PC-3 (cell line): ENCODE results near the gene TMEM45A. TPM values are rescaled to one million over a fixed set of nuclear protein-coding genes. Genes with fewer than 3 reads are reported as not detected.
A peak's percentile ranks its signal among the peaks of the same experiment; 100 is the strongest.

Source experiments
- ATAC-seq: fragments of 200-7000 bp; cut with Tn5 transposase; 2 replicates; pipeline ENCODE4 v1.9.1; 2020; ENCODE audit warnings: mild to moderate bottlenecking, moderate library complexity
- BruUV-seq: library from RNA; stranded (reverse); fragments of 400-500 nt; replicated peaks from 2 replicates; lab custom pipeline; 2021; lab: Mats Ljungman, UMichigan
- CTCF ChIA-PET: fragments of 300-600 bp; sonication (Branson Sonifier 250); formaldehyde crosslinking; loops from one replicate; lab custom pipeline; 2022; ENCODE audit warnings: antibody characterized with exemption; lab: Charles Lee
- POLR2A ChIA-PET: fragments of 300-600 bp; sonication (Branson Sonifier 250); formaldehyde crosslinking; loops from one replicate; lab custom pipeline; 2022; ENCODE audit warnings: antibody characterized with exemption; ENCODE audit not compliant: unreplicated experiment; lab: Charles Lee
- DNase-seq: peaks from one replicate; pipeline ENCODE4 v3.0.0-alpha.2; 2015
- H2AFZ ChIP-seq: fragments of 300-600 bp; sonication (generic); 2 replicates; pipeline ENCODE4 v1.6.0; 2016; ENCODE audit warnings: antibody characterized with exemption, low read length
- H3F3A ChIP-seq: fragments of 300-600 bp; sonication (generic); one replicate; pipeline ENCODE4 v1.6.0; 2017; ENCODE audit warnings: antibody characterized with exemption, low read length, control low read depth, mild to moderate bottlenecking; ENCODE audit not compliant: unreplicated experiment
- H3K27ac ChIP-seq: fragments of 300-600 bp; sonication (generic); 2 replicates; pipeline ENCODE4 v1.5.1; 2016; ENCODE audit warnings: mild to moderate bottlenecking, low read length
- H3K27me3 ChIP-seq: fragments of 300-600 bp; sonication (generic); 2 replicates; pipeline ENCODE4 v1.6.1; 2016; ENCODE audit warnings: low read length, mixed read lengths
- H3K36me3 ChIP-seq: fragments of 300-600 bp; sonication (generic); 2 replicates; pipeline ENCODE4 v1.6.1; 2016; ENCODE audit warnings: low read depth, mixed run types, low read length, mixed read lengths
- H3K4me1 ChIP-seq: fragments of 300-600 bp; sonication (generic); 2 replicates; pipeline ENCODE4 v1.5.1; 2016; ENCODE audit warnings: low read length; ENCODE audit not compliant: insufficient read depth
- H3K4me2 ChIP-seq: fragments of 300-600 bp; sonication (generic); 2 replicates; pipeline ENCODE4 v1.6.0; 2016; ENCODE audit warnings: low read length
- H3K4me3 ChIP-seq: fragments of 300-600 bp; sonication (generic); 2 replicates; pipeline ENCODE4 v1.5.1; 2016; ENCODE audit warnings: mild to moderate bottlenecking, low read length, mixed read lengths
- H3K79me2 ChIP-seq: fragments of 300-600 bp; sonication (generic); 2 replicates; pipeline ENCODE4 v1.6.1; 2017; ENCODE audit warnings: low read length, mixed read lengths
- H3K9ac ChIP-seq: fragments of 300-600 bp; sonication (generic); 2 replicates; pipeline ENCODE4 v1.6.0; 2016; ENCODE audit warnings: mild to moderate bottlenecking, low read length
- H3K9me2 ChIP-seq: fragments of 300-600 bp; sonication (generic); replicated peaks from 2 replicates; pipeline ENCODE4 v1.6.1; 2016; ENCODE audit warnings: mixed run types, low read length, mixed read lengths
- H3K9me3 ChIP-seq: fragments of 300-600 bp; sonication (generic); 2 replicates; pipeline ENCODE4 v1.6.1; 2016; ENCODE audit warnings: low read length, mixed read lengths
- H4K20me1 ChIP-seq: fragments of 300-600 bp; sonication (generic); 2 replicates; pipeline ENCODE4 v1.6.1; 2016; ENCODE audit warnings: low read length, mixed read lengths
- EZH2 ChIP-seq: fragments of 300-600 bp; sonication (generic); IDR thresholded peaks from one replicate; pipeline ENCODE4 v1.6.1; 2017; ENCODE audit warnings: antibody characterized with exemption, mild to moderate bottlenecking, low read length; ENCODE audit not compliant: unreplicated experiment
- EZH2phosphoT487 ChIP-seq: fragments of 300-600 bp; sonication (generic); IDR thresholded peaks from 2 replicates; pipeline ENCODE4 v1.6.1; 2018; ENCODE audit warnings: mild to moderate bottlenecking, antibody characterized with exemption, low read length, borderline replicate concordance
- intact Hi-C: fragments of 100-400 bp; cut with micrococcal nuclease; formaldehyde crosslinking; loops from 2 replicates; pipeline ENCODE4 v1.9.0; 2023
- total RNA-seq: library from RNA; depleted of rRNA; stranded (reverse); fragments of >200 nt; gene quantifications from 2 replicates; pipeline ENCODE4 v1.2.3, GENCODE V29; 2014
- TF ChIP-seq, protein P1 (sequence below): fragments of 300-600 bp; sonication (generic); conservative IDR thresholded peaks from 2 replicates; pipeline ENCODE4 v1.5.1; 2017; ENCODE audit warnings: antibody characterized with exemption, low read depth, mild to moderate bottlenecking, low read length

TMEM45A gene
- total RNA-seq, 1 experiment from 2014 or later, result 7.6 TPM

DNA sequence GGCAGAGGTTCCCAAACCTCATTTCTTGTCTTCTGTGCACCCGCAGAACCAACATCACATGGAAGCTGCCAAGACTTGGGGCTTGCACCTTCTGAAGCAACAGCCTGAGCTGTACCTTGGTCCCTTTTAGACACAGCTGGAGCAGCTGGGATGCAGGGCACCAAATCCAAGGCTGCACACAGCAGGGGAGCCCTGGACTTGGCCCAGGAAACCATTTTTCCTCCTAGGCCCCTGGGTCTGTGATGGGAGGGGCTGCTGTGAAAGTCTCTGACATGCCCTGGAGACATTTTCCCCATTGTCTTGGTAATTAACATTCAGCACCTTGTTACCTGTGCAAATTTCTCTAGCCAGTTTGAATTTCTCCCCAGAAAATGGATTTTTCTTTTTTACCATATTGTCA, 33.6 kb upstream of the TMEM45A start:
- intact Hi-C loops, result no loop called here
- H3K4me1 ChIP-seq, result peaks cover 8% of the 10 kb centered on the region
- DNase-seq, result no peak
- no peak overlapping the region for H3K4me2 ChIP-seq
- H3K79me2 ChIP-seq, result no peaks in the 10 kb centered on the region
- ATAC-seq, result no peak
- TF ChIP-seq, protein P1, sequence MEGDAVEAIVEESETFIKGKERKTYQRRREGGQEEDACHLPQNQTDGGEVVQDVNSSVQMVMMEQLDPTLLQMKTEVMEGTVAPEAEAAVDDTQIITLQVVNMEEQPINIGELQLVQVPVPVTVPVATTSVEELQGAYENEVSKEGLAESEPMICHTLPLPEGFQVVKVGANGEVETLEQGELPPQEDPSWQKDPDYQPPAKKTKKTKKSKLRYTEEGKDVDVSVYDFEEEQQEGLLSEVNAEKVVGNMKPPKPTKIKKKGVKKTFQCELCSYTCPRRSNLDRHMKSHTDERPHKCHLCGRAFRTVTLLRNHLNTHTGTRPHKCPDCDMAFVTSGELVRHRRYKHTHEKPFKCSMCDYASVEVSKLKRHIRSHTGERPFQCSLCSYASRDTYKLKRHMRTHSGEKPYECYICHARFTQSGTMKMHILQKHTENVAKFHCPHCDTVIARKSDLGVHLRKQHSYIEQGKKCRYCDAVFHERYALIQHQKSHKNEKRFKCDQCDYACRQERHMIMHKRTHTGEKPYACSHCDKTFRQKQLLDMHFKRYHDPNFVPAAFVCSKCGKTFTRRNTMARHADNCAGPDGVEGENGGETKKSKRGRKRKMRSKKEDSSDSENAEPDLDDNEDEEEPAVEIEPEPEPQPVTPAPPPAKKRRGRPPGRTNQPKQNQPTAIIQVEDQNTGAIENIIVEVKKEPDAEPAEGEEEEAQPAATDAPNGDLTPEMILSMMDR, result no peak
- TF ChIP-seq EZH2 (no peak), EZH2phosphoT487 (no peak)
- no peaks in the 10 kb centered on the region for H3K36me3 ChIP-seq
- BruUV-seq, result no TSS peak
- no peak overlapping the region for H3K27ac ChIP-seq
- no peak overlapping the region for H3K9ac ChIP-seq
- H3K9me2 ChIP-seq, result no peaks in the 10 kb centered on the region
- ChIA-PET CTCF (no interaction called here), POLR2A (no interaction called here)
- H4K20me1 ChIP-seq, result no peaks in the 10 kb centered on the region
- no peak overlapping the region for H3K4me3 ChIP-seq
- H3F3A ChIP-seq, result no peaks in the 10 kb centered on the region
- H3K27me3 ChIP-seq, result no peaks in the 10 kb centered on the region
- H2AFZ ChIP-seq, result no peak overlapping the region
- no peaks in the 10 kb centered on the region for H3K9me3 ChIP-seq

DNA sequence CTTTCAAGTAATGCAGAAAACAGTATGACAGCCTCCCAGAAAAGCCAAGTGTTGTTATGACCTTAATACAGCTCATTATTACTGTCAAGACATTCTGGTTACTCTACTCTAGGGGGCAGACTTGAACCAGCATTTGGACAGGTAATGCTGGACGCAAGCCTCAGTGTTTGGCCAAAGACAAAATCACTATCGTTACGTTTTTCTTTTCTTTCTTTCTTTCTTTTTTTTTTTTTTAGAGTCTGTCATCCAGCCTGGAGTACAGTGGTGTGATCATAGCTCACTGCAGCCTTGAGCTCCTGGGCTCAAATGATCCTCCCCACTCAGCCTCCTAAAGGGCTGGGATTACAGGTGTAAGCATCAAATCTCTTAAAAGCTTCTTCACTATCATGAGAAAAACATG, 29.4 kb upstream of the TMEM45A start:
- H3K27me3 ChIP-seq, result no peaks in the 10 kb centered on the region
- DNase-seq, result peak; percentile 79
- TF ChIP-seq, protein P1, result peak; percentile 93
- no peak for TF ChIP-seq EZH2phosphoT487
- ChIA-PET CTCF (interaction anchor here (0.5 to 2.7 kb wide), 46 partner anchors 14 to 1124 kb away, joined by 3 to 71 read pairs (median 5); partner anchors contain the start of genes LNP1 and TMEM45A), POLR2A (interaction anchor here (0.5 to 1.0 kb wide), 3 partner anchors 29 to 531 kb away, joined by 3 to 4 read pairs (median 3); partner anchors contain the start of genes ABI3BP and TMEM45A)
- no peak overlapping the region for H3K27ac ChIP-seq
- no peaks in the 10 kb centered on the region for H4K20me1 ChIP-seq
- peak; percentile 94 for ATAC-seq
- no peak overlapping the region; the same call in 1 of the 2 replicates for H3K4me3 ChIP-seq
- peaks cover 2% of the 10 kb centered on the region; the same call in 1 of the 2 replicates for H3K9me3 ChIP-seq
- peak overlapping the region; percentile 52 for H3K4me2 ChIP-seq
- H3K9ac ChIP-seq, result no peak overlapping the region
- no TSS peak for BruUV-seq
- intact Hi-C loops, result loop anchor here (1.0 to 10.0 kb wide), 6 partner anchors 127 to 733 kb away; no protein-coding TSS in a partner anchor
- H3K79me2 ChIP-seq, result no peaks in the 10 kb centered on the region
- H2AFZ ChIP-seq, result peak overlapping the region; percentile 27; the same call in 1 of the 2 replicates
- no peaks in the 10 kb centered on the region for H3K9me2 ChIP-seq
- no peaks in the 10 kb centered on the region for H3F3A ChIP-seq
- peaks cover 11% of the 10 kb centered on the region for H3K4me1 ChIP-seq
- no peaks in the 10 kb centered on the region for H3K36me3 ChIP-seq

GRCh38 chr3:100463646-100464155, 28.7 kb upstream of the TMEM45A start:
- peak; percentile 51 for DNase-seq
- Histone ChIP-seq H3K4me3 (no peak overlapping the region), H4K20me1 (no peaks in the 10 kb centered on the region), H3K9me2 (no peaks in the 10 kb centered on the region), H3K9ac (no peak overlapping the region), H3K9me3 (peaks cover 9% of the 10 kb centered on the region; the same call in 1 of the 2 replicates), H3K4me1 (peaks cover 11% of the 10 kb centered on the region), H3K79me2 (no peaks in the 10 kb centered on the region), H3K36me3 (no peaks in the 10 kb centered on the region), H2AFZ (no peak overlapping the region), H3K4me2 (peak overlapping the region; percentile 52), H3F3A (no peaks in the 10 kb centered on the region), H3K27me3 (no peaks in the 10 kb centered on the region), H3K27ac (no peak overlapping the region)
- TF ChIP-seq EZH2 (no peak), EZH2phosphoT487 (no peak)
- TF ChIP-seq, protein P1, result no peak
- BruUV-seq, result no TSS peak
- ChIA-PET CTCF (interaction anchor here (0.6 to 2.7 kb wide), 10 partner anchors 56 to 399 kb away, joined by 3 to 71 read pairs (median 6); no protein-coding TSS in a partner anchor), POLR2A (interaction anchor here (0.5 to 0.7 kb wide), 2 partner anchors 119 to 245 kb away, joined by 4 to 6 read pairs; no protein-coding TSS in a partner anchor)
- intact Hi-C loops, result loop anchor here (1.0 to 10.0 kb wide), 6 partner anchors 127 to 733 kb away; no protein-coding TSS in a partner anchor
- peak; percentile 58 for ATAC-seq
